ENCODE data around the gene RRAD.

DNA sequence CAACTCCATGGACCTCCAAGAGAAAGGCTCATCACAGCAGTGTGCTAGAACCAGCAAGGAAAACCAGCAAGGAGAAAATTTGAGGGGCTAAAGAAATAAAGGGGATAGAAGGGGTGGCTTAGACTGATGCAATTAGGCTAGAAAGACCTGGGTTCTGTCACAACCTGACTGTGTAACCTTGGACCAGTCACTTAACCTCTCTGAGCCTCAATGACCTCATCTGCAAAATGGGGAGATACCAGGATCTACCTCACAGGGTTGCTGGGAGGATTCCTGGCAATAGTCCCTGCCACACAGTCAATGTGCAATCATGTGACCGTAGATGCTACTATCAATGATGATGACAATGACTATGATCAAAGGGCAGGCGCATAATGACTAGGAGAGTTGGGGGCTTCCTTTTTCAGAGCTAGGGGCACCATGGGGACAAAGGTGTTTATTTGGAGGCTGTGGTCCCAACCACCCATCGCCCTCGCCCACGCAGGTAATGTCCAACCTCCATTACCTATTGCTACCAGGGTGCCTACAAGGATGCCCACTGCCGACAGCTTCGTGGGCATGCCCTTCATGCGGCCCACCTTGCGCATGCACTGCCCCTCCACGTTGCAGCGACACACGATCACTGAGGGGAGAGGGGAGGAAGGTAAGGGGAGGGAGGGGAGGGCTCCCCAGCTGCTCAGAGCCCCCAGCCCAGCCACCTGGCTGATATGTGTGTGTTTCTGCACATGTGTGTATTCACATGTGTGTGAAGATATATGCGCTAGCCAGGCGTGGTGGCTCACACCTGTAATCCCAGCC lies 16.4 kb downstream of the RRAD start:
- TF ChIP-seq CTCF (IDR thresholded peaks at IDR 0.05): no peak
- no peak for TF ChIP-seq POLR2A (IDR thresholded peaks at IDR 0.05)
